Naive thymus-derived CD4-positive, alpha-beta T cell (primary cell): ENCODE measurements around the gene ATP8A1. TPM values are rescaled to one million over a fixed set of nuclear protein-coding genes. Genes with fewer than 3 reads are reported as not detected.

Source experiments
- ATAC-seq: fragments of 150-1000 bp; cut with Tn5 transposase; 2 replicates; pipeline ENCODE4 v1.10.0; 2021; ENCODE audit warnings: mild to moderate bottlenecking, moderate library complexity
- CTCF ChIA-PET: fragments of 350-600 bp; sonication (Branson Sonifier 250); formaldehyde crosslinking; loops from one replicate; lab custom pipeline; 2021; ENCODE audit warnings: antibody characterized with exemption; lab: Charles Lee
- POLR2A ChIA-PET: fragments of 350-600 bp; sonication (Branson Sonifier 250); formaldehyde crosslinking; loops from one replicate; lab custom pipeline; 2021; ENCODE audit warnings: antibody characterized with exemption, inconsistent platforms; lab: Charles Lee
- DNase-seq, 9 donors: peaks; one replicate each; pipeline versions ENCODE4 v3.0.0 to v3.0.0-alpha.2; 2020 to 2022; ENCODE audit warnings: mixed read lengths in 1 of 9
- H3K27ac ChIP-seq: one replicate; pipeline ENCODE4 v1.7.0; 2013; ENCODE audit warnings: mild to moderate bottlenecking, low read depth, low read length, moderate library complexity
- H3K27me3 ChIP-seq, 2 donors: one replicate each; pipeline ENCODE4 v1.7.0; 2013; ENCODE audit warnings: low read length in 2 of 2, mild to moderate bottlenecking in 2 of 2, moderate library complexity in 2 of 2; ENCODE audit not compliant: control insufficient read depth in 2 of 2, insufficient read depth in 2 of 2
- H3K36me3 ChIP-seq, 3 experiments: 1 replicate in 2 of 3; 2 replicates in 1 of 3; pipeline ENCODE4 v1.7.0; 2013; ENCODE audit warnings: low read length in 3 of 3, mild to moderate bottlenecking in 3 of 3, moderate library complexity in 1 of 3; ENCODE audit not compliant: insufficient read depth in 3 of 3, control insufficient read depth in 2 of 3
- H3K4me1 ChIP-seq, 2 donors: one replicate each; pipeline ENCODE4 v1.7.0; 2013; ENCODE audit warnings: low read length in 2 of 2, mild to moderate bottlenecking in 2 of 2, moderate library complexity in 1 of 2; ENCODE audit not compliant: control insufficient read depth in 2 of 2, insufficient read depth in 2 of 2
- H3K4me3 ChIP-seq: 2 replicates; pipeline ENCODE4 v1.7.0; 2013; ENCODE audit warnings: mild to moderate bottlenecking, low read length
- H3K9me3 ChIP-seq, 3 experiments: 1 replicate in 2 of 3; 2 replicates in 1 of 3; pipeline ENCODE4 v1.7.0; 2013; ENCODE audit warnings: low read length in 3 of 3; ENCODE audit not compliant: control insufficient read depth in 2 of 3
- H3K27ac Mint-ChIP-seq, 9 donors: one replicate each; pipeline ENCODE4 v1.8.0; 2020 to 2022; ENCODE audit warnings: mixed read lengths in 9 of 9, mild to moderate bottlenecking in 8 of 9, moderate library complexity in 5 of 9, inconsistent platforms in 2 of 9
- H3K27me3 Mint-ChIP-seq, 5 donors: one replicate each; pipeline ENCODE4 v1.8.0; 2021 to 2022; ENCODE audit warnings: mixed read lengths in 5 of 5, mild to moderate bottlenecking in 1 of 5
- H3K36me3 Mint-ChIP-seq, 5 donors: one replicate each; pipeline ENCODE4 v1.8.0; 2020 to 2022; ENCODE audit warnings: mixed read lengths in 5 of 5, mild to moderate bottlenecking in 3 of 5, inconsistent platforms in 1 of 5
- H3K4me1 Mint-ChIP-seq, 7 donors: one replicate each; pipeline ENCODE4 v1.8.0; 2020 to 2022; ENCODE audit warnings: mixed read lengths in 7 of 7, mild to moderate bottlenecking in 3 of 7, inconsistent platforms in 1 of 7
- H3K4me3 Mint-ChIP-seq, 10 donors: one replicate each; pipeline ENCODE4 v1.8.0; 2020 to 2022; ENCODE audit warnings: mild to moderate bottlenecking in 10 of 10, mixed read lengths in 10 of 10, moderate library complexity in 6 of 10, inconsistent platforms in 2 of 10
- H3K9me3 Mint-ChIP-seq, 11 donors: one replicate each; pipeline ENCODE4 v1.8.0; 2020 to 2022; ENCODE audit warnings: mixed read lengths in 11 of 11, mild to moderate bottlenecking in 4 of 11, inconsistent platforms in 1 of 11, moderate library complexity in 1 of 11
- intact Hi-C, 2 donors: fragments of 100-400 bp; cut with micrococcal nuclease; formaldehyde crosslinking; loops; one replicate each; pipeline ENCODE4 v1.15.1; 2023
- polyA plus RNA-seq, 2 donors: library from polyadenylated mRNA; unstranded; fragments of 300-500 nt; fragmentation: Illumina TruSeq; gene quantifications; one replicate each; pipeline ENCODE4 v1.2.3, GENCODE V29; 2021
- total RNA-seq, 6 experiments: library from RNA in 5 of 6; stranded (reverse) in 5 of 6; gene quantifications; 1 replicate in 5 of 6; 2 replicates in 1 of 6; pipeline ENCODE4 v1.2.3 and lab custom pipeline; 2021 to 2026

ATP8A1 gene
- total and polyA plus RNA-seq, 7 experiments from 2014 or later: 8.8 to 66.8 (median 48.5) TPM

- H3K4me3 ChIP-seq: no peak overlapping the region
Observed at GRCh38 chr4:42646013-42646784, 10.7 kb downstream of the ATP8A1 start.

GRCh38 chr4:42644897-42645296 lies 12.0 kb downstream of the ATP8A1 start:
- Mint-ChIP-seq H3K27ac (no peak overlapping the region), H3K36me3 (peaks cover 0 to 18% (median 0%) of the 10 kb centered on the region in 5 donors), H3K4me3 (no peak overlapping the region), H3K4me1 (peaks cover 46 to 95% (median 82%) of the 10 kb centered on the region in 7 donors), H3K27me3 (no peaks in the 10 kb centered on the region), H3K9me3 (peaks cover 0 to 2% (median 0%) of the 10 kb centered on the region in 11 donors)
- H3K4me3 ChIP-seq: no peak overlapping the region
- H3K27ac ChIP-seq: no peak overlapping the region
- ATAC-seq (no peak), DNase-seq (no peak)
- no peaks in the 10 kb centered on the region for H3K36me3 ChIP-seq
- H3K4me1 ChIP-seq: peaks cover 34 to 42% of the 10 kb centered on the region in 2 donors
- ChIA-PET CTCF (interaction anchor here (1.0 kb wide), 1 partner anchor 9 kb away, joined by 4 read pairs; no protein-coding TSS in a partner anchor), POLR2A (interaction anchor here (0.7 to 2.0 kb wide), 3 partner anchors 10 to 32 kb away, joined by 3 to 15 read pairs (median 4); partner anchors contain the start of gene ATP8A1)
- H3K27me3 ChIP-seq: no peaks in the 10 kb centered on the region
- no peaks in the 10 kb centered on the region for H3K9me3 ChIP-seq
- intact Hi-C loops: no loop called here

More at GRCh38 chr4:42646013-42646784, 10.7 kb downstream of the ATP8A1 start:
- peaks cover 21 to 33% of the 10 kb centered on the region in 2 donors for H3K4me1 ChIP-seq
- H3K36me3 ChIP-seq: no peaks in the 10 kb centered on the region
- H3K27me3 ChIP-seq: no peaks in the 10 kb centered on the region
- DNase-seq: no peak
- no peaks in the 10 kb centered on the region for H3K9me3 ChIP-seq
- CTCF ChIA-PET: interaction anchor here (1.1 to 1.3 kb wide), 2 partner anchors 9 to 26 kb away, joined by 3 to 5 read pairs; no protein-coding TSS in a partner anchor
- Mint-ChIP-seq H3K4me1 (peaks cover 42 to 94% (median 81%) of the 10 kb centered on the region in 7 donors), H3K27ac (peak overlapping the region in 2 of 9 donors; percentile 17 to 48), H3K9me3 (peaks cover 0 to 6% (median 0%) of the 10 kb centered on the region in 11 donors), H3K36me3 (peaks cover 0 to 24% (median 6%) of the 10 kb centered on the region in 5 donors), H3K4me3 (peak overlapping the region in 2 of 10 donors; percentile 7 to 10), H3K27me3 (no peaks in the 10 kb centered on the region)
- intact Hi-C loops: loop anchor here in 1 of 2 donors (2.0 kb wide), 1 partner anchor 13 kb away; no protein-coding TSS in a partner anchor
- POLR2A ChIA-PET: interaction anchor here (2.0 kb wide), 1 partner anchor 11 kb away, joined by 15 read pairs; the partner anchor contains the start of gene ATP8A1
- ATAC-seq: no peak
- no peak overlapping the region for H3K27ac ChIP-seq

DNA sequence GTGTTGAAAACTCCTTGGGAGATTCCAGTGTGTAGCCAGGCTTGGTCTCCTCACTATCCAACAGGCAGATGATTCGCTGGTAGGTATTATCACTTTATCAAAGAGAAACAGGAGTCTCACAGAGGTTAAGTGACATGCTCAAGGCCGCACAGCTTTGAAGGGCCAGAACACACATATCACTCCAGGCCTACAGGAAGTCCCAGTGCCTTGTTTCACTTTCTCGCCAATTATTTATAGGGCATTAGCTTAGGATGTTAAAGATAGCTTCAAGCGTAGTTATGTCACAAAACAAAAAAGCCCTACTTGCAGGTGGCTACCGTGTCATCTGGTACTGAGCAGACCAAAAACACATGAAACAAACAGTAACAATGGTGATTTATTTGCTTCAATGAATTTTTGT lies 13.2 kb downstream of the ATP8A1 start:
- CTCF ChIA-PET: no interaction called here
- H3K36me3 Mint-ChIP-seq: peaks cover 0 to 18% (median 0%) of the 10 kb centered on the region in 5 donors
- peak; percentile 46 for ATAC-seq
- POLR2A ChIA-PET: no interaction called here
- H3K27ac Mint-ChIP-seq: peak overlapping the region in 1 of 9 donors; percentile 34
- H3K9me3 Mint-ChIP-seq: peaks cover 0 to 2% (median 0%) of the 10 kb centered on the region in 11 donors
- no peaks in the 10 kb centered on the region for H3K36me3 ChIP-seq
- peaks cover 44 to 49% of the 10 kb centered on the region in 2 donors for H3K4me1 ChIP-seq
- H3K27ac ChIP-seq: no peak overlapping the region
- intact Hi-C loops: loop anchor here in 1 of 2 donors (2.0 kb wide), 1 partner anchor 13 kb away; the partner anchor contains the start of gene ATP8A1
- no peaks in the 10 kb centered on the region for H3K27me3 Mint-ChIP-seq
- no peak for DNase-seq
- peak overlapping the region in 2 of 10 donors; percentile 12 to 48 for H3K4me3 Mint-ChIP-seq
- H3K9me3 ChIP-seq: no peaks in the 10 kb centered on the region
- no peak overlapping the region for H3K4me3 ChIP-seq
- H3K27me3 ChIP-seq: no peaks in the 10 kb centered on the region
- H3K4me1 Mint-ChIP-seq: peaks cover 50 to 95% (median 84%) of the 10 kb centered on the region in 7 donors

- POLR2A ChIA-PET: interaction anchor here (1.7 kb wide), 1 partner anchor 14 kb away, joined by 9 read pairs; the partner anchor contains the start of gene ATP8A1
- Mint-ChIP-seq H3K4me1 (peaks cover 47 to 97% (median 85%) of the 10 kb centered on the region in 7 donors), H3K4me3 (peak overlapping the region in 8 of 10 donors; percentile 7 to 48 (median 20)), H3K36me3 (peaks cover 0 to 18% (median 0%) of the 10 kb centered on the region in 5 donors), H3K9me3 (peaks cover 0 to 2% (median 0%) of the 10 kb centered on the region in 11 donors), H3K27ac (peak overlapping the region in 2 of 9 donors; percentile 1 to 53), H3K27me3 (no peaks in the 10 kb centered on the region)
- CTCF ChIA-PET: no interaction called here
- no peaks in the 10 kb centered on the region for H3K9me3 ChIP-seq
- no peak for DNase-seq
- intact Hi-C loops: loop anchor here in 1 of 2 donors (2.0 kb wide), 1 partner anchor 14 kb away; the partner anchor contains the start of gene ATP8A1
- H3K27ac ChIP-seq: no peak overlapping the region
- no peak overlapping the region for H3K4me3 ChIP-seq
- no peak for ATAC-seq
- no peaks in the 10 kb centered on the region for H3K36me3 ChIP-seq
- H3K27me3 ChIP-seq: no peaks in the 10 kb centered on the region
- peaks cover 48 to 49% of the 10 kb centered on the region in 2 donors for H3K4me1 ChIP-seq
Observed at GRCh38 chr4:42642845-42643615, 13.9 kb downstream of the ATP8A1 start.

DNA sequence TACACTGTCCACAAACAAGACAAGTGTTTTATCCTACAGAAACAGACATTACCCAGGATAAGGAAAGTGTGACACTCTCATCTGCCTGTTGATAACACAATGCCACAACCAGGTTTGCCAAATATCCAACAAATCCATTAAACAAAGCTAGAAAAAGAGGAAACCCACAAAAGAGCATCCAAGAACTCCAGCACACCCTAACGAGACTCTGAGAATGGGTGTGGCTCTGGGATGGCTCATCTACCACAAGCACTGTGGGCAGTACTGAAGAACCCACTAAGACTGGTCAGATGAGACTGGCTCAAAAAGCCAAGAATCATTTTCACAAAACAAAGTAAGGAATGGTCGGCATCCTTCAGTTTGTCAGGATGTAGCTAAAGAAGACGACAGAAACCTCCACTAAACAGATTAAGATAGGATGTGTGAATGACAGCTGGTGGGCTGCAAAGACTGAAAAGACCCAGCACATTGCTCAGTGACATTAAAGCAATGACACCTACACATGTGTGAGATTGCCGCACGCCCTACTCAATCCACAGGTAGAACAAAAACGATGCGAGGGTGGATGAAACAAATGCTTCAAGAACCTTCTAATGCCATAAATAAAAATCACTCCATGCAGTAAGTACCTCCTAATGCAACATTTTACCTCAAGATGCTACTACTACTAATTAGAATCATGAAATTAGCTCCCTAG lies 14.7 kb downstream of the ATP8A1 start:
- intact Hi-C loops: loop anchor here in 1 of 2 donors (2.0 kb wide), 1 partner anchor 15 kb away; the partner anchor contains the start of gene ATP8A1

More for the DNA sequence above, 14.7 kb downstream of the ATP8A1 start:
- Histone ChIP-seq H3K27me3 (no peaks in the 10 kb centered on the region), H3K4me1 (peaks cover 41 to 49% of the 10 kb centered on the region in 2 donors), H3K27ac (no peak overlapping the region), H3K36me3 (no peaks in the 10 kb centered on the region), H3K9me3 (no peaks in the 10 kb centered on the region), H3K4me3 (no peak overlapping the region)
- ATAC-seq (peak; percentile 18), DNase-seq (no peak)
- Mint-ChIP-seq H3K4me1 (peaks cover 46 to 98% (median 86%) of the 10 kb centered on the region in 7 donors), H3K27me3 (no peaks in the 10 kb centered on the region), H3K9me3 (peaks cover 0 to 2% (median 0%) of the 10 kb centered on the region in 11 donors), H3K36me3 (peaks cover 0 to 18% (median 0%) of the 10 kb centered on the region in 5 donors), H3K27ac (peak overlapping the region in 5 of 9 donors; percentile 1 to 74 (median 37)), H3K4me3 (peak overlapping the region; percentile 1 to 65 (median 30))
- CTCF ChIA-PET: no interaction called here
- POLR2A ChIA-PET: interaction anchor here (1.7 kb wide), 1 partner anchor 15 kb away, joined by 9 read pairs; the partner anchor contains the start of gene ATP8A1
